ENCODE results near the gene EDARADD.

- TF ChIP-seq CTCF (conservative IDR thresholded peaks at IDR 0.05; ENCODE audit: low read depth, low read length) (no peak), EZH2 (IDR thresholded peaks at IDR 0.05; ENCODE audit: low read length, unreplicated experiment) (no peak), EZH2phosphoT487 (IDR thresholded peaks at IDR 0.05; ENCODE audit: borderline replicate concordance, low read length) (no peak)
Measured at GRCh38 chr1:236522937-236523703, 129.0 kb downstream of the EDARADD start.

All from PC-3 (cell line).